GM12873 (cell line): ENCODE measurements around the gene MEGF8.

ENCODE experiments used
- CTCF ChIP-seq: IDR thresholded peaks from 2 replicates; pipeline ENCODE4 v1.5.1; 2012; ENCODE audit warnings: low read depth, mild to moderate bottlenecking, moderate library complexity, low read length, control low read depth; ENCODE audit not compliant: insufficient read depth; ENCODE audit errors: missing control alignments

MEGF8 gene

DNA sequence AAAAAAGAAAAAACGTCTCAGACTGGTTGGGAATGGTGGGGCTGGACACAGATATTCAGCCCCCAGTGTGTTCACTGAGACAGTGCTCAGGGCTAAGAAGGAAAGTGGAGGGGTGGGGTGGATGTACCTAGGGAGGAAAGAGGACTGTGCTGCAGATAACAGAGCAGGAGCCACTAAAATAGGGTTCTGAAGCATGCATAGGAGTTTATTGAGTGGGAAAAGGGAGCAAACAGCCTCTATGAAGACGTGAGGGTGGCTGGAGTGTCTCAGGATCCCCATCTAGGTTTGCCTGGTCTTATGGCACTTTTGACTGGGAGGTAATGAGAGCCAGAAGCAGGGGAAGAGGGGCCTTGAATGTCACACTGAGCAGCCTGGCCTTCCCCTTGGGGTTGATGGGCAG, 3.4 kb downstream of the MEGF8 start:
- TF ChIP-seq CTCF, result no peak

- TF ChIP-seq CTCF, result no peak
Measured at GRCh38 chr19:42330241-42330711, 4.8 kb downstream of the MEGF8 start.

DNA sequence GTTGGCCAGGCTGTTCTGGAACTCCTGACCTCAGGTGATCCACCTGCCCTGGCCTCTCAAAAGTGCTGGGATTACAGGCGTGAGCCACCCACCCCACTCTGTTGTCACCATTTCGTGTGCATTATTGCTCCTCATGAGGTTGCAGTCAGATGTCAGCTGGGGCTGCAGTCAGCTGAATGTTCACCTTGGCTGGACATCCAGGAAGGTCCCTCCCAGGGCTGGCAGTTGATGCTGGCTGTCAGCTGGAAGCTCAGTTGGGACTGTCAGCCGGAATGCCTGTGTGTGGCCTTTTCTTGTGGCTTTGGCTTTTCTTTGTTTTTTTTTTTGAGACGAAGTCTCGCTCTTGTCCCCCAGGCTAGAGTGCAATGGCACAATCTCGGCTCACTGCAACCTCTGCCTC, 6.6 kb downstream of the MEGF8 start:
- TF ChIP-seq CTCF, result no peak

DNA sequence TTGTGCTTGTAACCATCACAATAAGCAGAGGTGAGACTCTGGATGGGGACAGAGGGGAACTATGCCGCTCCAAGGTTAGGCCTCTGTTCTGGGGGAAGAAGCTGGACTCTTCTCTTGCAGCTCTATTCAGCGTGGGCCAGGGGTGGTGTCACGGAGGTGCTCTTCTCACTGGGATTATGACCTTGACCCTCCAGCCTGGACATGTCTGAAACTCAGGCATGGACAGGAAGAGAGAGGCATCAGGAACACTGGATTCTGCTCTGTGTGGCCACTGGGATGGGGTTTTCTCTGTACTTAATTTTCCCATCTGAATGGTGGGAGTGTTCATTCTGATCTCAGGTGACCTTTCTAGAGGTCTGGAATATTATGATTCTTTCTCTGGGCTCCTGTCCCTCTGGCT, 7.6 kb downstream of the MEGF8 start:
- no peak for TF ChIP-seq CTCF

DNA sequence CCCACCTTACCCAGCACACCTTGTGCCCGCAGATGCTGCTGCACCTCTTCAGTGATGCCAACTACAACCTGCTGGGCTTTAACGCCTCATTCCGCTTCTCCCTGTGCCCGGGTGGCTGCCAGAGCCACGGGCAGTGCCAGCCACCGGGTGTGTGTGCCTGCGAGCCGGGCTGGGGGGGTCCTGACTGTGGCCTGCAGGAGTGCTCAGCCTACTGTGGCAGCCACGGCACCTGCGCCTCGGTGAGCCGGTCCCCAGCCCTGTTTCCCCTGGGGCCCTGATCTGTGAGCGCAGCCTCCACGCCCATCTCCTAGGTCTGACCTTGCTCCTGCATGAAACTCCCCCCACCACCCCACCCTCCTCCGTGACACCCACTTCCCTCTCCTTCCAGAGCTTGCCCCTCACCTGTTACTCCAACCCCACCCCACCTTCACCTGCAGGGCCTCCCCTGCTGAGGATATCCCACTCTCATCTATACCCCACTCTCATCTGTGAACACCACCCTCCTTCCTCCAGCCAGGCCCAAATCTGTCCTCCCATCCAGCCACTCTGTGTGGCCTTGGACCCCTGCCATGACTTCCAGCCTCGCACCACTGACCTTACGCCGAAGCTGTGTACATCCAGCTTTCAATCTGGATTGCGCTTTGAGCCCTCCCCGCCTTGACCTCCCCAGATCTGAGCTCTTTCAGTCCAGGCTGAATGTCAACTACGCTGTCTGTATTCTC, 8.7 kb downstream of the MEGF8 start:
- no peak for TF ChIP-seq CTCF

- no peak for TF ChIP-seq CTCF
Measured at GRCh38 chr19:42334697-42335373, 9.4 kb downstream of the MEGF8 start.

DNA sequence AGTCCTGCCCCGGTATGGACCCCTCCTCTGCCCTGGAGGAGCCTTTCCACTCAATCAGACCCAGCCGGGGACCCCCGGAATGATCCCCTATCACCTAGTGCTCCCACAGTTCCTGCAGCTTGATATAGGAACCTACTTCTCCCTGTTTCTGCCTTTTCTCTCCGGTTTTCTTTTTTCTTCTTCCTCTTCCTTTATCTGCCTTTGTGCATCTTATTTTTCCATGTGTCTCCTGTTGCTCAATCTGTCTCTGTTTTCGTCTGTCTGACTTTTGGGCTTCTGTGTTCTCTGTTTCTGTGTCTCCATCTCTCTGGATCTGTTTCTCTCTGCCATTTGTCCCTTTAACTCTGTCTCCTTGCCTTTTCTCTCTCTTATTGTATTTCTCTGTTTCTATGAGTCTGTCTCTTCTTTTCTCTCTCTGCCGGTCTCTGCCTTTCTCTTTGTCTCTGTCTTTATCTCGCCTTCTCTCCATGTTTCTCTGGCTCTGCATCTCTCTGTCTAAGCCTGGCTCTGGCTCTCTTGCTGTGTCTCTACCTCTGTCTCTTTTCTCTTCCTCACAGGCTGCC, 10.0 kb downstream of the MEGF8 start:
- no peak for TF ChIP-seq CTCF
